Panc1 (cell line): ENCODE data around the gene MYO18B. TPM values are rescaled to one million over a fixed set of nuclear protein-coding genes. Genes with fewer than 3 reads are reported as not detected.

Experiments
- ATAC-seq: fragments of 200-7000 bp; cut with Tn5 transposase; 2 replicates; pipeline ENCODE4 v1.9.1; 2020; ENCODE audit warnings: mild to moderate bottlenecking, moderate library complexity
- BruUV-seq: library from RNA; stranded (reverse); fragments of 400-500 nt; replicated peaks from 2 replicates; lab custom pipeline; 2021; lab: Mats Ljungman, UMichigan
- CTCF ChIA-PET: fragments of 300-600 bp; sonication (Branson Sonifier 250); formaldehyde crosslinking; loops from one replicate; lab custom pipeline; 2022; ENCODE audit warnings: antibody characterized with exemption; lab: Charles Lee
- POLR2A ChIA-PET: fragments of 300-600 bp; sonication (Branson Sonifier 250); formaldehyde crosslinking; loops from one replicate; lab custom pipeline; 2022; ENCODE audit warnings: antibody characterized with exemption; lab: Charles Lee
- DNase-seq: peaks from one replicate; pipeline ENCODE4 v3.0.0-alpha.2; 2010; ENCODE audit warnings: low read depth, low spot score
- H3K27ac ChIP-seq: 2 replicates; pipeline ENCODE4 v1.5.1; 2011; ENCODE audit warnings: mild to moderate bottlenecking, low read length, inconsistent platforms
- H3K27me3 ChIP-seq: fragments of 200-500 bp; sonication (Bioruptor generic); 2 replicates; pipeline ENCODE4 v1.6.0; 2014; ENCODE audit warnings: low read length, inconsistent platforms; ENCODE audit not compliant: control insufficient read depth, insufficient read depth
- H3K36me3 ChIP-seq: fragments of 200-500 bp; sonication (Bioruptor generic); 2 replicates; pipeline ENCODE4 v1.5.1; 2014; ENCODE audit warnings: inconsistent platforms, mild to moderate bottlenecking, low read length, moderate library complexity; ENCODE audit not compliant: control insufficient read depth, insufficient read depth
- H3K4me1 ChIP-seq: 2 replicates; pipeline ENCODE4 v1.5.1; 2011; ENCODE audit warnings: inconsistent platforms, mild to moderate bottlenecking, low read length, moderate library complexity; ENCODE audit not compliant: control insufficient read depth, insufficient read depth
- H3K4me3 ChIP-seq, 2 experiments: 2 replicates each; pipeline ENCODE4 v1.5.1; 2011 to 2012; ENCODE audit warnings: low read depth in 2 of 2, low read length in 2 of 2, mild to moderate bottlenecking in 2 of 2, inconsistent platforms in 1 of 2, moderate library complexity in 1 of 2
- H3K9me3 ChIP-seq: fragments of 200-500 bp; sonication (Bioruptor generic); 2 replicates; pipeline ENCODE4 v1.5.1; 2014; ENCODE audit warnings: low read depth, mild to moderate bottlenecking, inconsistent platforms, low read length, moderate library complexity; ENCODE audit not compliant: control insufficient read depth, insufficient read depth
- CTCF ChIP-seq: fragments of 450-650 bp; IDR thresholded peaks from 2 replicates; pipeline ENCODE4 v1.5.1; 2017; ENCODE audit warnings: mild to moderate bottlenecking
- POLR2AphosphoS5 ChIP-seq: IDR thresholded peaks from 2 replicates; pipeline ENCODE4 v1.6.1; 2012; ENCODE audit warnings: mild to moderate bottlenecking, low read depth, low read length, moderate library complexity
- REST ChIP-seq, 2 experiments: IDR thresholded peaks; 2 replicates each; pipeline ENCODE4 v1.6.1; 2011 to 2012; ENCODE audit warnings: low read depth in 2 of 2, control low read depth in 1 of 2, low read length in 1 of 2, mild to moderate bottlenecking in 1 of 2, moderate library complexity in 1 of 2; ENCODE audit not compliant: insufficient read depth in 1 of 2
- SIN3A ChIP-seq: IDR thresholded peaks from 2 replicates; pipeline ENCODE4 v1.6.1; 2012; ENCODE audit warnings: low read depth, mild to moderate bottlenecking, low read length, moderate library complexity, borderline replicate concordance; ENCODE audit not compliant: insufficient read depth
- TCF7L2 ChIP-seq: IDR thresholded peaks from 2 replicates; pipeline ENCODE4 v1.6.1; 2011; ENCODE audit warnings: mild to moderate bottlenecking, low read depth, low read length, inconsistent platforms
- in situ Hi-C: cut with HindIII; loops from 2 replicates; pipeline ENCODE4 v1.10.0; 2016; ENCODE audit warnings: low sequenced_read_pairs, low pct_unique_long_range_greater_than_20kb
- intact Hi-C: fragments of 100-400 bp; cut with micrococcal nuclease; formaldehyde crosslinking; loops from one replicate; pipeline ENCODE4 v1.10.0; 2022; ENCODE audit not compliant: unreplicated experiment
- total RNA-seq: library from RNA; stranded (reverse); gene quantifications from one replicate; pipeline ENCODE4 v1.2.1, GENCODE V29; 2021; ENCODE audit not compliant: unreplicated experiment

Gene MYO18B
- total RNA-seq, 1 experiment from 2014 or later, result not detected

GRCh38 chr22:25956801-25957200 lies 214.8 kb downstream of the MYO18B start:
- in situ Hi-C loops, result no loop called here
- ATAC-seq, result no peak
- no peak for TF ChIP-seq SIN3A
- TF ChIP-seq POLR2AphosphoS5, result no peak
- TF ChIP-seq REST (IDR thresholded peaks at IDR 0.05; ENCODE audit: insufficient read depth in 1 of 2, low read depth in 2 of 2, low read length in 1 of 2), result no peak
- no peak for TF ChIP-seq CTCF
- no peak for TF ChIP-seq TCF7L2
- Histone ChIP-seq H3K4me1 (no peaks in the 10 kb centered on the region), H3K4me3 (no peak overlapping the region), H3K27me3 (no peaks in the 10 kb centered on the region), H3K27ac (no peak overlapping the region), H3K36me3 (no peaks in the 10 kb centered on the region), H3K9me3 (no peaks in the 10 kb centered on the region)
- POLR2A ChIA-PET, result no interaction called here
- no peak for DNase-seq
- CTCF ChIA-PET, result no interaction called here
- intact Hi-C loops, result no loop called here
- BruUV-seq, result no TSS peak

- Histone ChIP-seq H3K36me3 (no peaks in the 10 kb centered on the region), H3K9me3 (no peaks in the 10 kb centered on the region), H3K4me3 (no peak overlapping the region), H3K27ac (no peak overlapping the region), H3K4me1 (no peaks in the 10 kb centered on the region), H3K27me3 (peaks cover 2% of the 10 kb centered on the region; the same call in 1 of the 2 replicates)
- POLR2A ChIA-PET, result no interaction called here
- ATAC-seq (no peak), DNase-seq (no peak)
- TF ChIP-seq CTCF (no peak), REST (IDR thresholded peaks at IDR 0.05; ENCODE audit: insufficient read depth in 1 of 2, low read depth in 2 of 2, low read length in 1 of 2) (no peak), SIN3A (no peak), POLR2AphosphoS5 (no peak), TCF7L2 (no peak)
- CTCF ChIA-PET, result interaction anchor here (1.0 kb wide), 1 partner anchor 57 kb away, joined by 3 read pairs; no protein-coding TSS in a partner anchor
- BruUV-seq, result no TSS peak
- in situ Hi-C loops, result no loop called here
- intact Hi-C loops, result no loop called here
Observed at GRCh38 chr22:25959818-25960774, 218.1 kb downstream of the MYO18B start.
